K562 (cell line): Measurements from ENCODE around the gene CPSF6.

Source experiments
- BMI1 ChIP-seq: fragments of 150-350 bp; IDR thresholded peaks from 2 replicates; pipeline ENCODE4 v1.6.1; 2014; ENCODE audit warnings: low read length
- CTCF ChIP-seq, 3 experiments: IDR thresholded peaks in 2 of 3; conservative IDR thresholded peaks in 1 of 3; 2 replicates each; pipeline ENCODE4 v1.5.1; 2011 to 2012; ENCODE audit warnings: low read length in 3 of 3, mild to moderate bottlenecking in 3 of 3, control low read depth in 2 of 3, improper control_type of control experiment in 1 of 3, inconsistent platforms in 1 of 3, low read depth in 1 of 3, mixed read lengths in 1 of 3, moderate library complexity in 1 of 3; ENCODE audit not compliant: insufficient read depth in 2 of 3
- DNMT1 ChIP-seq: fragments of 450-650 bp; IDR thresholded peaks from 2 replicates; pipeline ENCODE4 v1.6.1; 2016; ENCODE audit warnings: antibody characterized with exemption, mild to moderate bottlenecking
- NCOA1 ChIP-seq: fragments of 450-650 bp; IDR thresholded peaks from 2 replicates; pipeline ENCODE4 v1.6.1; 2016; ENCODE audit warnings: low read depth
- POLR2AphosphoS2 ChIP-seq: IDR thresholded peaks from 2 replicates; pipeline ENCODE4 v1.6.1; 2012; ENCODE audit warnings: low read length, improper control_type of control experiment
- RAD21 ChIP-seq, 2 experiments: fragments of 250-450 bp in 1 of 2; fragments of 450-650 bp in 1 of 2; sonication (Bioruptor Pico) in 1 of 2; formaldehyde crosslinking in 1 of 2; IDR thresholded peaks in 1 of 2; conservative IDR thresholded peaks in 1 of 2; 2 replicates each; pipeline versions ENCODE4 v1.4.0 to v1.8.0; 2020 to 2022; ENCODE audit warnings: mild to moderate bottlenecking in 2 of 2, moderate library complexity in 1 of 2
- REST ChIP-seq, 2 experiments: fragments of 450-650 bp; formaldehyde crosslinking in 1 of 2; IDR thresholded peaks; 2 replicates each; pipeline versions ENCODE4 v1.4.0 to v1.6.1; 2014 to 2020; ENCODE audit warnings: mild to moderate bottlenecking in 2 of 2, borderline replicate concordance in 1 of 2, low read depth in 1 of 2
- SMARCE1 ChIP-seq: fragments of 450-650 bp; IDR thresholded peaks from 2 replicates; pipeline ENCODE4 v1.7.1; 2016; ENCODE audit warnings: mild to moderate bottlenecking
- STAT6 ChIP-seq: sonication (generic); formaldehyde crosslinking; IDR thresholded peaks from 2 replicates; pipeline ENCODE4 v1.8.1; 2023; ENCODE audit warnings: mild to moderate bottlenecking, missing genetic modification reagents
- ZNF263 ChIP-seq: sonication (generic); formaldehyde crosslinking; IDR thresholded peaks from 2 replicates; pipeline ENCODE4 v1.8.0; 2022; ENCODE audit warnings: mild to moderate bottlenecking, missing genetic modification reagents, borderline replicate concordance
- TF ChIP-seq, protein P1 (sequence below): sonication (generic); formaldehyde crosslinking; IDR thresholded peaks from 2 replicates; pipeline ENCODE4 v1.8.0; 2022; ENCODE audit warnings: mild to moderate bottlenecking, missing genetic modification reagents, borderline replicate concordance
- TF ChIP-seq, protein P2 (sequence below): fragments of 200-400 bp; formaldehyde crosslinking; IDR thresholded peaks from 2 replicates; pipeline ENCODE4 v1.6.1; 2017; ENCODE audit warnings: mild to moderate bottlenecking, low read depth, low read length, moderate library complexity
- TF ChIP-seq, protein P3 (sequence below): fragments of 250-450 bp; sonication (Bioruptor Pico); IDR thresholded peaks from 2 replicates; pipeline ENCODE4 v1.4.0; 2020; ENCODE audit warnings: mild to moderate bottlenecking, moderate library complexity

DNA sequence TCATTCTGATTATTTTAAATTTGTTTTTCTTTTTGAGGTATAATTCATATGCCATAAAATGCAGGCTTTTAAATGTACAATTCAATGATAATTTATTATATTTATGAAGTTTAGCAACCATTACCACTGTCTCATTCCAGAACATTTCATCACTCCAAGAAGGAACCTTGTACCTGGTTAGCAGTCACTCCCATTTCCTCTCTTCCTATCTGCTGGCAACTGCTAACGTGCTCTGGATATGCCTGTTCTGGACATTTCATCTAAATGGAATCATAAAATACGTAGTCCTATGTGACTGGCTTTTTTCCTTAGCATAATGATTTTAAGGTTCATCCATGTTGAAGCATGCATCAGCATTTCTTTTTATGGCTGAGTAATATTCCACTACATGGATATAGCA, 15.5 kb downstream of the CPSF6 start:
- TF ChIP-seq RAD21 (CRISPR knock-in tag; conservative IDR thresholded peaks at IDR 0.05 in 1 of 2, IDR thresholded peaks at IDR 0.05 in 1 of 2) (no peak), BMI1 (no peak), POLR2AphosphoS2 (no peak), DNMT1 (no peak), CTCF (IDR thresholded peaks at IDR 0.05 in 2 of 3, conservative IDR thresholded peaks at IDR 0.05 in 1 of 3; ENCODE audit: insufficient read depth in 2 of 3, low read depth in 1 of 3, low read length in 3 of 3) (no peak), STAT6 (CRISPR knock-in tag) (no peak), REST (IDR thresholded peaks at IDR 0.05; ENCODE audit: borderline replicate concordance) (no peak), REST (CRISPR knock-in tag; IDR thresholded peaks at IDR 0.05; ENCODE audit: low read depth) (no peak), NCOA1 (no peak), SMARCE1 (no peak), ZNF263 (CRISPR knock-in tag) (no peak)
- TF ChIP-seq, protein P1, sequence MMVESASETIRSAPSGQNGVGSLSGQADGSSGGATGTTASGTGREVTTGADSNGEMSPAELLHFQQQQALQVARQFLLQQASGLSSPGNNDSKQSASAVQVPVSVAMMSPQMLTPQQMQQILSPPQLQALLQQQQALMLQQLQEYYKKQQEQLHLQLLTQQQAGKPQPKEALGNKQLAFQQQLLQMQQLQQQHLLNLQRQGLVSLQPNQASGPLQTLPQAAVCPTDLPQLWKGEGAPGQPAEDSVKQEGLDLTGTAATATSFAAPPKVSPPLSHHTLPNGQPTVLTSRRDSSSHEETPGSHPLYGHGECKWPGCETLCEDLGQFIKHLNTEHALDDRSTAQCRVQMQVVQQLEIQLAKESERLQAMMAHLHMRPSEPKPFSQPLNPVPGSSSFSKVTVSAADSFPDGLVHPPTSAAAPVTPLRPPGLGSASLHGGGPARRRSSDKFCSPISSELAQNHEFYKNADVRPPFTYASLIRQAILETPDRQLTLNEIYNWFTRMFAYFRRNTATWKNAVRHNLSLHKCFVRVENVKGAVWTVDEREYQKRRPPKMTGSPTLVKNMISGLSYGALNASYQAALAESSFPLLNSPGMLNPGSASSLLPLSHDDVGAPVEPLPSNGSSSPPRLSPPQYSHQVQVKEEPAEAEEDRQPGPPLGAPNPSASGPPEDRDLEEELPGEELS = no peak
- TF ChIP-seq, protein P2, sequence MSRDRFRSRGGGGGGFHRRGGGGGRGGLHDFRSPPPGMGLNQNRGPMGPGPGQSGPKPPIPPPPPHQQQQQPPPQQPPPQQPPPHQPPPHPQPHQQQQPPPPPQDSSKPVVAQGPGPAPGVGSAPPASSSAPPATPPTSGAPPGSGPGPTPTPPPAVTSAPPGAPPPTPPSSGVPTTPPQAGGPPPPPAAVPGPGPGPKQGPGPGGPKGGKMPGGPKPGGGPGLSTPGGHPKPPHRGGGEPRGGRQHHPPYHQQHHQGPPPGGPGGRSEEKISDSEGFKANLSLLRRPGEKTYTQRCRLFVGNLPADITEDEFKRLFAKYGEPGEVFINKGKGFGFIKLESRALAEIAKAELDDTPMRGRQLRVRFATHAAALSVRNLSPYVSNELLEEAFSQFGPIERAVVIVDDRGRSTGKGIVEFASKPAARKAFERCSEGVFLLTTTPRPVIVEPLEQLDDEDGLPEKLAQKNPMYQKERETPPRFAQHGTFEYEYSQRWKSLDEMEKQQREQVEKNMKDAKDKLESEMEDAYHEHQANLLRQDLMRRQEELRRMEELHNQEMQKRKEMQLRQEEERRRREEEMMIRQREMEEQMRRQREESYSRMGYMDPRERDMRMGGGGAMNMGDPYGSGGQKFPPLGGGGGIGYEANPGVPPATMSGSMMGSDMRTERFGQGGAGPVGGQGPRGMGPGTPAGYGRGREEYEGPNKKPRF = no peak
- TF ChIP-seq, protein P3, sequence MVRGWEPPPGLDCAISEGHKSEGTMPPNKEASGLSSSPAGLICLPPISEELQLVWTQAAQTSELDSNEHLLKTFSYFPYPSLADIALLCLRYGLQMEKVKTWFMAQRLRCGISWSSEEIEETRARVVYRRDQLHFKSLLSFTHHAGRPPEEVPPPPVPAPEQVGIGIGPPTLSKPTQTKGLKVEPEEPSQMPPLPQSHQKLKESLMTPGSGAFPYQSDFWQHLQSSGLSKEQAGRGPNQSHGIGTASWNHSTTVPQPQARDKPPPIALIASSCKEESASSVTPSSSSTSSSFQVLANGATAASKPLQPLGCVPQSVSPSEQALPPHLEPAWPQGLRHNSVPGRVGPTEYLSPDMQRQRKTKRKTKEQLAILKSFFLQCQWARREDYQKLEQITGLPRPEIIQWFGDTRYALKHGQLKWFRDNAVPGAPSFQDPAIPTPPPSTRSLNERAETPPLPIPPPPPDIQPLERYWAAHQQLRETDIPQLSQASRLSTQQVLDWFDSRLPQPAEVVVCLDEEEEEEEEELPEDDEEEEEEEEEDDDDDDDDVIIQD (CRISPR knock-in tag) = no peak
